ENCODE data around the gene TAOK1. TPM values are rescaled to one million over a fixed set of nuclear protein-coding genes. Genes with fewer than 3 reads are reported as not detected.

The TAOK1 gene
- total RNA-seq, 1 donor from 2014 or later: 89.1 TPM

DNA sequence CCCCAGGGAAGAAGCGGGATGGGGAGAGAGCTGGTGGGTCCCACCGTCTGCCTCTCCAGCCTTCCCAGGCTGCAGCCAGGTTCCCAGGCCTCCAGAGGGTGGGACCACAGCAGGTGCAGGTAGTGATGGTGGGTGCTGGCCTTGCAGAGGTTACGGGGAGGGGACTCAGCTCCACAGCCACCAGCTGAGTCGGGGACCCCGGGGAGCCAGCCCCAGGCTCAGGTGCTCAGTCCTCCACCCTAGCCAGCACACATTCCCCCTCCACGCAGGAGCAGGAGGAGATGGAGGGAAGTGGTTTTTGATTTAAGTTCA, 183.4 kb downstream of the TAOK1 start:
- Mint-ChIP-seq H3K36me3 (ENCODE audit: insufficient read depth) (peaks cover 11% of the 10 kb centered on the region), H3K4me3 (ENCODE audit: low read depth) (no peak overlapping the region), H3K27ac (no peak overlapping the region), H3K27me3 (peaks cover 9% of the 10 kb centered on the region), H3K4me1 (ENCODE audit: low read depth) (peaks cover 14% of the 10 kb centered on the region), H3K9me3 (ENCODE audit: low read depth) (no peaks in the 10 kb centered on the region)
- no peak for TF ChIP-seq CTCF (IDR thresholded peaks at IDR 0.05; ENCODE audit: unreplicated experiment)
- DNase-seq (ENCODE audit: low spot score, unreplicated experiment): no peak

GRCh38 chr17:29573871-29574731, 183.9 kb downstream of the TAOK1 start:
- peaks cover 13% of the 10 kb centered on the region for H3K4me1 Mint-ChIP-seq (ENCODE audit: low read depth)
- no peak overlapping the region for H3K4me3 Mint-ChIP-seq (ENCODE audit: low read depth)
- H3K27me3 Mint-ChIP-seq: peaks cover 9% of the 10 kb centered on the region
- H3K9me3 Mint-ChIP-seq (ENCODE audit: low read depth): no peaks in the 10 kb centered on the region
- TF ChIP-seq CTCF (IDR thresholded peaks at IDR 0.05; ENCODE audit: unreplicated experiment): no peak
- DNase-seq (ENCODE audit: low spot score, unreplicated experiment): no peak
- H3K36me3 Mint-ChIP-seq (ENCODE audit: insufficient read depth): peaks cover 11% of the 10 kb centered on the region
- H3K27ac Mint-ChIP-seq: peak overlapping the region; percentile 62

GRCh38 chr17:29574732-29575510, 184.8 kb downstream of the TAOK1 start:
- Mint-ChIP-seq H3K36me3 (ENCODE audit: insufficient read depth) (peaks cover 16% of the 10 kb centered on the region), H3K27ac (peak overlapping the region; percentile 62), H3K9me3 (ENCODE audit: low read depth) (no peaks in the 10 kb centered on the region), H3K4me3 (ENCODE audit: low read depth) (no peak overlapping the region), H3K27me3 (peaks cover 9% of the 10 kb centered on the region), H3K4me1 (ENCODE audit: low read depth) (peaks cover 11% of the 10 kb centered on the region)
- TF ChIP-seq CTCF (IDR thresholded peaks at IDR 0.05; ENCODE audit: unreplicated experiment): no peak
- no peak for DNase-seq (ENCODE audit: low spot score, unreplicated experiment)

DNA sequence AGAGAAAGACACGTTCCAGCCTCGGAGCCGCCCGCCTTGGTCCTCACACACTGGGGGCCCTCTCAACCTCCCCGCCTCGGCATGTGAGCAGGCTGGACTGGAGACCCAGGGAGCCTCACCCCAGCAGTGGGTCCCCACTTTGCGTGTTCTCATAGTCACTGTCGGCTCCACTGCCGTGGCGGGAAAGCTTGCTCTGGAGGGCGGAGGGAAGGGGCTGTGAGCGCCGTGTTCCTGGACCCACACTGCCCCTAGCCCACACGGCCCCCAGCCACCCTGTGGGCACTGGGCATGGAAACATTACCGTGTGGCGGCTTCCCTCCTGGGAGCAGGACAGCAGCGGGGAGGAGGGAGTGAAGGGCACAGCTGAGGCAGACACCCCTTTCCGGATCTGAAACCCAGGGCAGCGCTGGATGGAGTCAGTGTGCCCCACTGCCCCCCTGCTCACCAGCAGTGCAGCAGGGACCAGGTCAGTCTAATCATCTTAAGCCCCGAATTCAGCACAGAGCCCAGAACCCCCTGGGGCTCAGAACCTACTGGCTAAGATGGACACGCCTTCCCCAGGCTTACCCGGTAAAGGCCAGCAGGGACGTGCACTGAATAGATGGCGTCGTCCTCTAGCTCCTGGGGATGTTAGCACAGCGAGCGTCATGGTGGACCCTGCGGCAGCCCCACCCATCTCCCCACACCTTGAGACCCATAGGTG, 185.5 kb downstream of the TAOK1 start:
- H3K27me3 Mint-ChIP-seq: peaks cover 6% of the 10 kb centered on the region
- peaks cover 10% of the 10 kb centered on the region for H3K4me1 Mint-ChIP-seq (ENCODE audit: low read depth)

More for the DNA sequence above, 185.5 kb downstream of the TAOK1 start:
- peaks cover 17% of the 10 kb centered on the region for H3K36me3 Mint-ChIP-seq (ENCODE audit: insufficient read depth)
- H3K27ac Mint-ChIP-seq: no peak overlapping the region
- no peaks in the 10 kb centered on the region for H3K9me3 Mint-ChIP-seq (ENCODE audit: low read depth)
- DNase-seq (ENCODE audit: low spot score, unreplicated experiment): no peak
- no peak overlapping the region for H3K4me3 Mint-ChIP-seq (ENCODE audit: low read depth)
- TF ChIP-seq CTCF (IDR thresholded peaks at IDR 0.05; ENCODE audit: unreplicated experiment): no peak

Measured in progenitor cell of endocrine pancreas (in vitro differentiated cells).